ENCODE measurements around the gene LRRC8D. TPM values are rescaled to one million over a fixed set of nuclear protein-coding genes. Genes with fewer than 3 reads are reported as not detected.
A peak's percentile ranks its signal among the peaks of the same experiment; 100 is the strongest.

Gene LRRC8D
- total RNA-seq, 1 experiment from 2014 or later: 37.2 TPM

DNA sequence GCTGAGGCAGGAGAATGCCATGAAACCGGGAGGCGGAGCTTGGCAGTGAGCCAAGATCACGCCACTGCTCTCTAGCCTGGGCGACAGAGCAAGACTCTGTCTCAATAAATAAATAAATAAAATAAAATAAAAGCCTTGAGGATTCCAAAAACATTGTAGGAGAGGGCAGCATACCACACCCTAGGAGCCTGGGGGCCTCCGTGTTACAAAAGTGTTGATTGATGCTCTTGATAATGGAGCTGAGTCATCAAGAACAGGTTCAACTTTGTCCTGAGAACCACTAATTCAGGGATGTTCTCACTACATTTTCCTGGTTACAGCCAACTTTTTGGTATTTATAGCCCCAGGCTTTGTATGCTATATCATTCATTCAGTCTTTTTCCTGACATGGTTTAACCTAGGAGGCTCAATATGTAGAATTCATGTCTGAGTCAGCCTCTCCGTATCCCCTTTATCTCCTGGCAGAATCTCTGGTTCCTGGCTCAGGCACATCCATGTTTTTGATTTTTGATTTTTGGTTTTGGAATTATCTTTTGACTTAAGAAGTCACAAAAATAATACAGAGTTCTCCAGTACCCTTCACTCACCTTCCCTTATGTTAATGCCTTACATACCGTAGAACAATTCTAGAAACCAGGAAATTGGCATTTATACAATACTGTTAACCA, 69.4 kb downstream of the LRRC8D start:
- Histone ChIP-seq H2BK5ac (ENCODE audit: insufficient read length, low read length) (no peak overlapping the region), H2AFZ (ENCODE audit: low read length) (no peak overlapping the region), H3K79me1 (ENCODE audit: insufficient read depth, low read depth, low read length, poor library complexity, severe bottlenecking) (peaks cover 3% of the 10 kb centered on the region), H4K5ac (ENCODE audit: insufficient read length, low read depth, low read length) (no peak overlapping the region), H4K20me1 (ENCODE audit: control insufficient read depth, insufficient read depth, insufficient read length) (no peaks in the 10 kb centered on the region), H3K18ac (ENCODE audit: insufficient read length, low read depth, low read length) (no peak overlapping the region), H2BK15ac (ENCODE audit: low read depth, low read length) (no peak overlapping the region), H3K14ac (ENCODE audit: insufficient read depth, low read length) (no peak overlapping the region), H3K9me3 (ENCODE audit: control insufficient read depth, low read depth, low read length) (no peaks in the 10 kb centered on the region), H3K4ac (ENCODE audit: low read depth, low read length) (no peak overlapping the region), H3K79me2 (ENCODE audit: insufficient read depth, low read length) (peaks cover 2% of the 10 kb centered on the region; the same call in 1 of the 2 replicates), H3K23ac (ENCODE audit: insufficient read length, low read depth, low read length) (no peak overlapping the region), H3K4me2 (ENCODE audit: insufficient read depth, insufficient read length, low read length) (no peak overlapping the region), H2BK120ac (ENCODE audit: low read depth, low read length, poor library complexity, severe bottlenecking) (no peak overlapping the region), H2BK20ac (ENCODE audit: low read depth, low read length, poor library complexity, severe bottlenecking) (no peak overlapping the region), H3K27me3 (ENCODE audit: insufficient read depth, low read length) (no peaks in the 10 kb centered on the region), H4K91ac (ENCODE audit: insufficient read length, low read depth, low read length) (no peak overlapping the region), H3K9ac (ENCODE audit: extremely low read depth, insufficient read length, low read length) (no peak overlapping the region), H4K8ac (replicated peaks; ENCODE audit: insufficient read length, low read depth, low read length) (no peak overlapping the region), H2AK5ac (ENCODE audit: insufficient read length, low read length) (no peak overlapping the region), H3K23me2 (ENCODE audit: insufficient read length, low read depth, low read length, poor library complexity, severe bottlenecking) (no peaks in the 10 kb centered on the region), H2BK12ac (ENCODE audit: insufficient read length, low read depth, low read length) (no peak overlapping the region), H3K27ac (ENCODE audit: insufficient read length, low read depth, low read length) (no peak overlapping the region), H3T11ph (ENCODE audit: low read length) (no peak overlapping the region), H3K4me1 (ENCODE audit: insufficient read depth, low read length) (peaks cover 3% of the 10 kb centered on the region; the same call in 1 of the 2 replicates), H3K56ac (ENCODE audit: insufficient read length, low read depth, low read length) (no peak overlapping the region)
- DNase-seq: no peak
- Mint-ChIP-seq H3K36me3 (ENCODE audit: insufficient read depth in 1 of 3, low read depth in 3 of 3) (peaks cover 0 to 4% (median 0%) of the 10 kb centered on the region in 3 experiments; a peak in 3 of 7 replicates), H3K27ac (peak overlapping the region; percentile 5 to 9 (median 8); a peak in 5 of 7 replicates), H3K4me3 (no peak overlapping the region), H3K9me3 (no peaks in the 10 kb centered on the region), H3K4me1 (peaks cover 17% of the 10 kb centered on the region in 2 experiments), H3K27me3 (ENCODE audit: low read depth) (no peaks in the 10 kb centered on the region)
- TF ChIP-seq, protein P1, sequence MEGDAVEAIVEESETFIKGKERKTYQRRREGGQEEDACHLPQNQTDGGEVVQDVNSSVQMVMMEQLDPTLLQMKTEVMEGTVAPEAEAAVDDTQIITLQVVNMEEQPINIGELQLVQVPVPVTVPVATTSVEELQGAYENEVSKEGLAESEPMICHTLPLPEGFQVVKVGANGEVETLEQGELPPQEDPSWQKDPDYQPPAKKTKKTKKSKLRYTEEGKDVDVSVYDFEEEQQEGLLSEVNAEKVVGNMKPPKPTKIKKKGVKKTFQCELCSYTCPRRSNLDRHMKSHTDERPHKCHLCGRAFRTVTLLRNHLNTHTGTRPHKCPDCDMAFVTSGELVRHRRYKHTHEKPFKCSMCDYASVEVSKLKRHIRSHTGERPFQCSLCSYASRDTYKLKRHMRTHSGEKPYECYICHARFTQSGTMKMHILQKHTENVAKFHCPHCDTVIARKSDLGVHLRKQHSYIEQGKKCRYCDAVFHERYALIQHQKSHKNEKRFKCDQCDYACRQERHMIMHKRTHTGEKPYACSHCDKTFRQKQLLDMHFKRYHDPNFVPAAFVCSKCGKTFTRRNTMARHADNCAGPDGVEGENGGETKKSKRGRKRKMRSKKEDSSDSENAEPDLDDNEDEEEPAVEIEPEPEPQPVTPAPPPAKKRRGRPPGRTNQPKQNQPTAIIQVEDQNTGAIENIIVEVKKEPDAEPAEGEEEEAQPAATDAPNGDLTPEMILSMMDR (conservative IDR thresholded peaks at IDR 0.05): no peak
- WGBS (ENCODE audit: extremely low coverage, insufficient read length, low lambda C conversion rate): no CpG with 5 or more reads among the region's 7 CpGs

Measured in H9 (cell line).